DOHH2 (cell line): ENCODE results near the gene B3GAT2.

ENCODE experiments used
- H3F3A ChIP-seq: fragments of 200-600 bp; sonication (generic), shearing (Covaris generic); 2 replicates; pipeline ENCODE4 v1.6.0; 2016; ENCODE audit warnings: antibody characterized with exemption, mild to moderate bottlenecking; ENCODE audit not compliant: control insufficient read depth, insufficient read depth
- H3K27ac ChIP-seq: fragments of 200-600 bp; sonication (generic); 2 replicates; pipeline ENCODE4 v1.5.1; 2014; ENCODE audit warnings: low read depth, mild to moderate bottlenecking, low read length, moderate library complexity
- H3K27me3 ChIP-seq: fragments of 200-600 bp; sonication (generic); 2 replicates; pipeline ENCODE4 v1.6.1; 2014; ENCODE audit warnings: mild to moderate bottlenecking, low read length, mixed read lengths; ENCODE audit not compliant: control insufficient read depth
- H3K36me3 ChIP-seq: fragments of 200-600 bp; sonication (generic); 2 replicates; pipeline ENCODE4 v1.6.1; 2014; ENCODE audit warnings: mild to moderate bottlenecking, low read length, moderate library complexity, mixed read lengths; ENCODE audit not compliant: control insufficient read depth
- H3K4me1 ChIP-seq: fragments of 200-600 bp; sonication (generic); 2 replicates; pipeline ENCODE4 v1.6.1; 2014; ENCODE audit warnings: mild to moderate bottlenecking, low read length, mixed read lengths; ENCODE audit not compliant: control insufficient read depth
- H3K4me2 ChIP-seq: fragments of 200-600 bp; sonication (generic); 2 replicates; pipeline ENCODE4 v1.6.0; 2014; ENCODE audit warnings: mild to moderate bottlenecking, low read length, moderate library complexity
- H3K4me3 ChIP-seq: fragments of 200-600 bp; sonication (generic); 2 replicates; pipeline ENCODE4 v1.5.1; 2014; ENCODE audit warnings: mild to moderate bottlenecking, low read length, mixed read lengths
- H3K79me2 ChIP-seq: fragments of 200-600 bp; sonication (generic); 2 replicates; pipeline ENCODE4 v1.6.1; 2014; ENCODE audit warnings: mild to moderate bottlenecking, low read length, mixed read lengths; ENCODE audit not compliant: control insufficient read depth
- H3K9me2 ChIP-seq: fragments of 200-600 bp; sonication (generic); replicated peaks from 2 replicates; pipeline ENCODE4 v1.6.1; 2014; ENCODE audit warnings: mild to moderate bottlenecking, low read length, mixed read lengths; ENCODE audit not compliant: control insufficient read depth
- H3K9me3 ChIP-seq: fragments of 200-600 bp; sonication (generic); 2 replicates; pipeline ENCODE4 v1.6.1; 2014; ENCODE audit warnings: antibody characterized with exemption, low read length, mixed read lengths; ENCODE audit not compliant: control insufficient read depth, insufficient read depth
- H4K20me1 ChIP-seq: fragments of 200-600 bp; sonication (generic); 2 replicates; pipeline ENCODE4 v1.6.0; 2014; ENCODE audit warnings: low read depth, mild to moderate bottlenecking, antibody characterized with exemption, low read length, moderate library complexity; ENCODE audit not compliant: control insufficient read depth, insufficient read depth
- CTCF ChIP-seq: fragments of 200-600 bp; sonication (generic); IDR thresholded peaks from one replicate; pipeline ENCODE4 v1.5.1; 2014; ENCODE audit warnings: antibody characterized with exemption, mild to moderate bottlenecking, low read depth, low read length; ENCODE audit not compliant: poor library complexity, severe bottlenecking
- EZH2phosphoT487 ChIP-seq: fragments of 200-600 bp; sonication (generic); IDR thresholded peaks from 2 replicates; pipeline ENCODE4 v1.6.1; 2017; ENCODE audit warnings: borderline replicate concordance, mild to moderate bottlenecking, antibody characterized with exemption, low read length, moderate library complexity, mixed read lengths

Gene B3GAT2

GRCh38 chr6:70982747-70983146 lies 25.9 kb upstream of the B3GAT2 start:
- Histone ChIP-seq H3K79me2 (no peaks in the 10 kb centered on the region), H3K4me3 (no peak overlapping the region), H3K4me1 (no peaks in the 10 kb centered on the region), H4K20me1 (no peaks in the 10 kb centered on the region), H3K27ac (no peak overlapping the region), H3K27me3 (no peaks in the 10 kb centered on the region), H3K4me2 (no peak overlapping the region), H3K9me2 (no peaks in the 10 kb centered on the region), H3F3A (no peaks in the 10 kb centered on the region), H3K36me3 (no peaks in the 10 kb centered on the region), H3K9me3 (no peaks in the 10 kb centered on the region)
- TF ChIP-seq EZH2phosphoT487 (no peak), CTCF (no peak)

- H3K27me3 ChIP-seq = no peaks in the 10 kb centered on the region
Observed at GRCh38 chr6:70980727-70981126, 23.9 kb upstream of the B3GAT2 start.

GRCh38 chr6:70973604-70974003 lies 16.7 kb upstream of the B3GAT2 start:
- TF ChIP-seq CTCF (no peak), EZH2phosphoT487 (no peak)
- H3F3A ChIP-seq = no peaks in the 10 kb centered on the region
- H3K79me2 ChIP-seq = no peaks in the 10 kb centered on the region
- H3K9me2 ChIP-seq = no peaks in the 10 kb centered on the region
- H4K20me1 ChIP-seq = no peaks in the 10 kb centered on the region
- no peak overlapping the region for H3K27ac ChIP-seq
- H3K4me1 ChIP-seq = no peaks in the 10 kb centered on the region
- no peaks in the 10 kb centered on the region for H3K36me3 ChIP-seq
- no peaks in the 10 kb centered on the region for H3K27me3 ChIP-seq
- H3K4me3 ChIP-seq = no peak overlapping the region
- H3K4me2 ChIP-seq = no peak overlapping the region
- H3K9me3 ChIP-seq = no peaks in the 10 kb centered on the region

More at GRCh38 chr6:70980727-70981126, 23.9 kb upstream of the B3GAT2 start:
- H3K9me2 ChIP-seq = no peaks in the 10 kb centered on the region
- H3K4me1 ChIP-seq = no peaks in the 10 kb centered on the region
- H3F3A ChIP-seq = no peaks in the 10 kb centered on the region
- no peak overlapping the region for H3K4me2 ChIP-seq
- TF ChIP-seq EZH2phosphoT487 (no peak), CTCF (no peak)
- no peak overlapping the region for H3K4me3 ChIP-seq
- H3K79me2 ChIP-seq = no peaks in the 10 kb centered on the region
- H3K9me3 ChIP-seq = no peaks in the 10 kb centered on the region
- H3K36me3 ChIP-seq = no peaks in the 10 kb centered on the region
- H3K27ac ChIP-seq = no peak overlapping the region
- H4K20me1 ChIP-seq = no peaks in the 10 kb centered on the region

- H3K4me1 ChIP-seq = no peaks in the 10 kb centered on the region
- no peak overlapping the region for H3K4me2 ChIP-seq
- no peaks in the 10 kb centered on the region for H4K20me1 ChIP-seq
- no peaks in the 10 kb centered on the region for H3K9me2 ChIP-seq
- H3K79me2 ChIP-seq = no peaks in the 10 kb centered on the region
- no peaks in the 10 kb centered on the region for H3K36me3 ChIP-seq
- no peak for TF ChIP-seq CTCF
- TF ChIP-seq EZH2phosphoT487 = no peak
- no peak overlapping the region for H3K27ac ChIP-seq
- H3K27me3 ChIP-seq = no peaks in the 10 kb centered on the region
- H3F3A ChIP-seq = no peaks in the 10 kb centered on the region
- no peaks in the 10 kb centered on the region for H3K9me3 ChIP-seq
- H3K4me3 ChIP-seq = no peak overlapping the region
Observed at GRCh38 chr6:70967049-70967448, 10.2 kb upstream of the B3GAT2 start.
